SK-N-SH (cell line): ENCODE results near the gene MED7. TPM values are rescaled to one million over a fixed set of nuclear protein-coding genes. Genes with fewer than 3 reads are reported as not detected.

Experiments
- CTCF ChIA-PET: fragments of 300-600, 350-600 bp; formaldehyde crosslinking; extraction: SDS; loops from one replicate; lab custom pipeline; 2021; lab: Yijun Ruan, JAX
- POLR2A ChIA-PET: fragments of 350-600 bp; sonication (Branson Sonifier 250); formaldehyde crosslinking; extraction: SDS; loops from one replicate; lab custom pipeline; 2020; ENCODE audit warnings: antibody characterized with exemption, inconsistent platforms; lab: Yijun Ruan, JAX
- DNase-seq: peaks from one replicate; pipeline ENCODE4 v3.0.0; 2012
- H2AFZ ChIP-seq: fragments of 200-600 bp; sonication (generic); 2 replicates; pipeline ENCODE4 v1.8.1; 2016; ENCODE audit warnings: antibody characterized with exemption, mild to moderate bottlenecking, low read depth
- H3F3A ChIP-seq: fragments of 200-600 bp; sonication (generic); replicated peaks from 2 replicates; pipeline ENCODE3; 2016; ENCODE audit warnings: antibody characterized with exemption, mild to moderate bottlenecking; ENCODE audit not compliant: insufficient read depth
- H3K27ac ChIP-seq, 2 experiments: fragments of 200-500 bp in 1 of 2; fragments of 200-600 bp in 1 of 2; sonication (Bioruptor generic) in 1 of 2; sonication (generic), shearing (Covaris generic) in 1 of 2; 2 replicates each; pipeline versions ENCODE4 v1.5.1 to v1.6.1; 2014 to 2016; ENCODE audit warnings: low read depth in 2 of 2, inconsistent platforms in 1 of 2, low read length in 1 of 2, mild to moderate bottlenecking in 1 of 2, mixed read lengths in 1 of 2
- H3K27me3 ChIP-seq: fragments of 200-600 bp; sonication (generic), shearing (Covaris generic); 2 replicates; pipeline ENCODE4 v1.6.1; 2016; ENCODE audit warnings: mixed run types; ENCODE audit not compliant: insufficient read depth
- H3K36me3 ChIP-seq, 2 experiments: fragments of 200-500 bp in 1 of 2; fragments of 200-600 bp in 1 of 2; sonication (Bioruptor generic) in 1 of 2; sonication (generic) in 1 of 2; replicated peaks in 1 of 2; 2 replicates each; pipeline versions ENCODE3 to v1.5.1; 2014 to 2016; ENCODE audit warnings: low read length in 1 of 2, mild to moderate bottlenecking in 1 of 2; ENCODE audit not compliant: insufficient read depth in 2 of 2, control insufficient read depth in 1 of 2
- H3K4me1 ChIP-seq, 2 experiments: fragments of 200-500 bp in 1 of 2; fragments of 200-600 bp in 1 of 2; sonication (Bioruptor generic) in 1 of 2; sonication (generic), shearing (Covaris generic) in 1 of 2; 2 replicates each; pipeline versions ENCODE4 v1.5.1 to v1.6.1; 2014 to 2016; ENCODE audit warnings: low read depth in 1 of 2, low read length in 1 of 2, mixed run types in 1 of 2; ENCODE audit not compliant: insufficient read depth in 2 of 2, control insufficient read depth in 1 of 2
- H3K4me2 ChIP-seq: fragments of 200-600 bp; sonication (generic), shearing (Covaris generic); 2 replicates; pipeline ENCODE4 v1.6.1; 2017; ENCODE audit warnings: mixed run types
- H3K4me3 ChIP-seq, 2 experiments: fragments of 200-500 bp in 1 of 2; fragments of 200-600 bp in 1 of 2; sonication (Bioruptor generic) in 1 of 2; sonication (generic), shearing (Covaris generic) in 1 of 2; 2 replicates each; pipeline versions ENCODE4 v1.5.1 to v1.8.1; 2014 to 2016; ENCODE audit warnings: low read depth in 2 of 2, inconsistent platforms in 1 of 2, low read length in 1 of 2, mild to moderate bottlenecking in 1 of 2, mixed read lengths in 1 of 2, moderate library complexity in 1 of 2
- H3K79me2 ChIP-seq: fragments of 200-600 bp; sonication (generic); 2 replicates; pipeline ENCODE4 v1.8.1; 2017; ENCODE audit warnings: mild to moderate bottlenecking; ENCODE audit not compliant: insufficient read depth
- H3K9ac ChIP-seq: fragments of 200-600 bp; sonication (generic); 2 replicates; pipeline ENCODE4 v1.6.1; 2017; ENCODE audit warnings: mixed run types
- H3K9me2 ChIP-seq: fragments of 200-600 bp; sonication (generic); 2 replicates; pipeline ENCODE4 v1.6.1; 2017; ENCODE audit warnings: mixed run types
- H3K9me3 ChIP-seq: fragments of 200-600 bp; sonication (generic); 2 replicates; pipeline ENCODE4 v1.6.1; 2017; ENCODE audit warnings: mixed run types, mild to moderate bottlenecking, moderate library complexity
- H4K20me1 ChIP-seq: fragments of 200-600 bp; sonication (generic); 2 replicates; pipeline ENCODE4 v1.6.1; 2017; ENCODE audit warnings: mild to moderate bottlenecking, mixed run types; ENCODE audit not compliant: insufficient read depth
- CHD2 ChIP-seq: fragments of 150-350 bp; IDR thresholded peaks from 2 replicates; pipeline ENCODE4 v1.6.1; 2018; ENCODE audit warnings: low read length; ENCODE audit not compliant: partially characterized antibody
- ELF1 ChIP-seq: IDR thresholded peaks from 2 replicates; pipeline ENCODE4 v1.4.0; 2012
- FOSL2 ChIP-seq: IDR thresholded peaks from 2 replicates; pipeline ENCODE4 v1.4.0; 2012; ENCODE audit warnings: low read depth, mild to moderate bottlenecking, moderate library complexity, borderline replicate concordance
- FOXJ3 ChIP-seq: sonication (generic); formaldehyde crosslinking; IDR thresholded peaks from 2 replicates; pipeline ENCODE4 v1.5.1; 2020; ENCODE audit warnings: mild to moderate bottlenecking, missing genetic modification reagents
- GABPA ChIP-seq: IDR thresholded peaks from 2 replicates; pipeline ENCODE4 v1.4.0; 2012; ENCODE audit warnings: low read depth, mild to moderate bottlenecking
- JUND ChIP-seq: IDR thresholded peaks from 2 replicates; pipeline ENCODE4 v1.4.0; 2012
- NFIC ChIP-seq: IDR thresholded peaks from 2 replicates; pipeline ENCODE4 v1.4.0; 2012; ENCODE audit warnings: borderline replicate concordance
- NRF1 ChIP-seq: IDR thresholded peaks from 2 replicates; pipeline ENCODE4 v1.6.1; 2012; ENCODE audit warnings: low read depth, mild to moderate bottlenecking, low read length
- RAD21 ChIP-seq: IDR thresholded peaks from 2 replicates; pipeline ENCODE4 v1.6.1; 2012; ENCODE audit warnings: mild to moderate bottlenecking, low read length
- RFX5 ChIP-seq: IDR thresholded peaks from 2 replicates; pipeline ENCODE4 v1.6.1; 2012; ENCODE audit warnings: mild to moderate bottlenecking, improper control_type of control experiment, low read length
- SIN3A ChIP-seq: IDR thresholded peaks from 2 replicates; pipeline ENCODE4 v1.6.1; 2012; ENCODE audit warnings: low read depth, mild to moderate bottlenecking, low read length, moderate library complexity, borderline replicate concordance
- SMC3 ChIP-seq: IDR thresholded peaks from 2 replicates; pipeline ENCODE4 v1.6.1; 2012; ENCODE audit warnings: low read depth, low read length, improper control_type of control experiment
- TCF12 ChIP-seq: IDR thresholded peaks from 2 replicates; pipeline ENCODE4 v1.4.0; 2012
- YY1 ChIP-seq: IDR thresholded peaks from 2 replicates; pipeline ENCODE4 v1.4.0; 2012; ENCODE audit warnings: low read depth, mild to moderate bottlenecking
- WGBS: methylation state at CpG from one replicate; pipeline ENCODE4 v1.1.6; 2017; ENCODE audit warnings: low lambda C conversion rate; 5-methylcytosine and 5-hydroxymethylcytosine counted together
- polyA plus RNA-seq, 3 experiments: library from polyadenylated mRNA; depleted of rRNA; stranded (reverse); fragments of >200 nt; gene quantifications; 2 replicates each; pipeline ENCODE4 v1.2.3, GENCODE V29; 2012
- TF ChIP-seq, protein P1 (sequence below): IDR thresholded peaks from 2 replicates; pipeline ENCODE4 v1.4.0; 2012; ENCODE audit warnings: low read depth, borderline replicate concordance
- TF ChIP-seq, protein P2 (sequence below): IDR thresholded peaks from 2 replicates; pipeline ENCODE4 v1.4.0; 2012; ENCODE audit warnings: low read depth, borderline replicate concordance
- TF ChIP-seq, protein P3 (sequence below): fragments of 200-600 bp; sonication (generic); IDR thresholded peaks from 2 replicates; pipeline ENCODE4 v1.6.1; 2017; ENCODE audit warnings: antibody characterized with exemption, mild to moderate bottlenecking, moderate library complexity
- TF ChIP-seq, protein P4 (sequence below): IDR thresholded peaks from 2 replicates; pipeline ENCODE4 v1.6.1; 2012; ENCODE audit warnings: mild to moderate bottlenecking, low read depth, low read length, moderate library complexity
- TF ChIP-seq, protein P5 (sequence below): IDR thresholded peaks from 2 replicates; pipeline ENCODE4 v1.4.0; 2012; ENCODE audit warnings: low read depth
- TF ChIP-seq, protein P6 (sequence below): fragments of 150-350 bp; IDR thresholded peaks from 2 replicates; pipeline ENCODE4 v1.6.1; 2017; ENCODE audit warnings: antibody characterized with exemption, low read length, low read depth, borderline replicate concordance

The MED7 gene
- polyA plus RNA-seq, 1 of the 3 experiments (the other 2 are of a cell fraction), result 5.3 TPM

DNA sequence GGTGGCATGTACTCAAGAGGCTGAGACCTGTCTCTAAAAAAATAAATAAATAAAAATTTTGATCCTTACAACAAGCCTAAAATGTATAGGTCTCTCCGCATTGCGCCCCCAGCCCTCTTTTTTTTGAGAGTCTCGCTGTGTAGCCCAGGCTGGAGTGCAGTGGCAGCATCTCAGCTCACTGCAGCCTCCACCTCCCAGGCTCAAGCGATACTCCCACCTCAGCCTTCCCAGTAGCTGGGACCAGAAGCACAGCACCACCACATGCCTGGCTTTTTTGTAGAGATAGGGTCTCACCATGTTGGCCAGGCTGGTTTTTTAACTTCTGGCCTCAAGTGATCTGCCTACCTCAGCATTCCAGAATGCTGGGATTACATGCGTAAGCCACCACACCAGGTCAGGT, 25.6 kb upstream of the MED7 start:
- TF ChIP-seq SMC3 (no peak), YY1 (no peak), RAD21 (no peak), CHD2 (no peak), GABPA (no peak), FOXJ3 (CRISPR knock-in tag) (no peak), NRF1 (no peak), TCF12 (no peak), FOSL2 (no peak), JUND (no peak), RFX5 (no peak), NFIC (no peak), ELF1 (no peak), SIN3A (no peak)
- TF ChIP-seq, protein P1, sequence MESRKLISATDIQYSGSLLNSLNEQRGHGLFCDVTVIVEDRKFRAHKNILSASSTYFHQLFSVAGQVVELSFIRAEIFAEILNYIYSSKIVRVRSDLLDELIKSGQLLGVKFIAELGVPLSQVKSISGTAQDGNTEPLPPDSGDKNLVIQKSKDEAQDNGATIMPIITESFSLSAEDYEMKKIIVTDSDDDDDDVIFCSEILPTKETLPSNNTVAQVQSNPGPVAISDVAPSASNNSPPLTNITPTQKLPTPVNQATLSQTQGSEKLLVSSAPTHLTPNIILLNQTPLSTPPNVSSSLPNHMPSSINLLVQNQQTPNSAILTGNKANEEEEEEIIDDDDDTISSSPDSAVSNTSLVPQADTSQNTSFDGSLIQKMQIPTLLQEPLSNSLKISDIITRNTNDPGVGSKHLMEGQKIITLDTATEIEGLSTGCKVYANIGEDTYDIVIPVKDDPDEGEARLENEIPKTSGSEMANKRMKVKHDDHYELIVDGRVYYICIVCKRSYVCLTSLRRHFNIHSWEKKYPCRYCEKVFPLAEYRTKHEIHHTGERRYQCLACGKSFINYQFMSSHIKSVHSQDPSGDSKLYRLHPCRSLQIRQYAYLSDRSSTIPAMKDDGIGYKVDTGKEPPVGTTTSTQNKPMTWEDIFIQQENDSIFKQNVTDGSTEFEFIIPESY, result no peak
- TF ChIP-seq, protein P2, sequence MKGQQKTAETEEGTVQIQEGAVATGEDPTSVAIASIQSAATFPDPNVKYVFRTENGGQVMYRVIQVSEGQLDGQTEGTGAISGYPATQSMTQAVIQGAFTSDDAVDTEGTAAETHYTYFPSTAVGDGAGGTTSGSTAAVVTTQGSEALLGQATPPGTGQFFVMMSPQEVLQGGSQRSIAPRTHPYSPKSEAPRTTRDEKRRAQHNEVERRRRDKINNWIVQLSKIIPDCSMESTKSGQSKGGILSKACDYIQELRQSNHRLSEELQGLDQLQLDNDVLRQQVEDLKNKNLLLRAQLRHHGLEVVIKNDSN, result no peak
- TF ChIP-seq, protein P3, sequence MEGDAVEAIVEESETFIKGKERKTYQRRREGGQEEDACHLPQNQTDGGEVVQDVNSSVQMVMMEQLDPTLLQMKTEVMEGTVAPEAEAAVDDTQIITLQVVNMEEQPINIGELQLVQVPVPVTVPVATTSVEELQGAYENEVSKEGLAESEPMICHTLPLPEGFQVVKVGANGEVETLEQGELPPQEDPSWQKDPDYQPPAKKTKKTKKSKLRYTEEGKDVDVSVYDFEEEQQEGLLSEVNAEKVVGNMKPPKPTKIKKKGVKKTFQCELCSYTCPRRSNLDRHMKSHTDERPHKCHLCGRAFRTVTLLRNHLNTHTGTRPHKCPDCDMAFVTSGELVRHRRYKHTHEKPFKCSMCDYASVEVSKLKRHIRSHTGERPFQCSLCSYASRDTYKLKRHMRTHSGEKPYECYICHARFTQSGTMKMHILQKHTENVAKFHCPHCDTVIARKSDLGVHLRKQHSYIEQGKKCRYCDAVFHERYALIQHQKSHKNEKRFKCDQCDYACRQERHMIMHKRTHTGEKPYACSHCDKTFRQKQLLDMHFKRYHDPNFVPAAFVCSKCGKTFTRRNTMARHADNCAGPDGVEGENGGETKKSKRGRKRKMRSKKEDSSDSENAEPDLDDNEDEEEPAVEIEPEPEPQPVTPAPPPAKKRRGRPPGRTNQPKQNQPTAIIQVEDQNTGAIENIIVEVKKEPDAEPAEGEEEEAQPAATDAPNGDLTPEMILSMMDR, result no peak
- TF ChIP-seq, protein P4, sequence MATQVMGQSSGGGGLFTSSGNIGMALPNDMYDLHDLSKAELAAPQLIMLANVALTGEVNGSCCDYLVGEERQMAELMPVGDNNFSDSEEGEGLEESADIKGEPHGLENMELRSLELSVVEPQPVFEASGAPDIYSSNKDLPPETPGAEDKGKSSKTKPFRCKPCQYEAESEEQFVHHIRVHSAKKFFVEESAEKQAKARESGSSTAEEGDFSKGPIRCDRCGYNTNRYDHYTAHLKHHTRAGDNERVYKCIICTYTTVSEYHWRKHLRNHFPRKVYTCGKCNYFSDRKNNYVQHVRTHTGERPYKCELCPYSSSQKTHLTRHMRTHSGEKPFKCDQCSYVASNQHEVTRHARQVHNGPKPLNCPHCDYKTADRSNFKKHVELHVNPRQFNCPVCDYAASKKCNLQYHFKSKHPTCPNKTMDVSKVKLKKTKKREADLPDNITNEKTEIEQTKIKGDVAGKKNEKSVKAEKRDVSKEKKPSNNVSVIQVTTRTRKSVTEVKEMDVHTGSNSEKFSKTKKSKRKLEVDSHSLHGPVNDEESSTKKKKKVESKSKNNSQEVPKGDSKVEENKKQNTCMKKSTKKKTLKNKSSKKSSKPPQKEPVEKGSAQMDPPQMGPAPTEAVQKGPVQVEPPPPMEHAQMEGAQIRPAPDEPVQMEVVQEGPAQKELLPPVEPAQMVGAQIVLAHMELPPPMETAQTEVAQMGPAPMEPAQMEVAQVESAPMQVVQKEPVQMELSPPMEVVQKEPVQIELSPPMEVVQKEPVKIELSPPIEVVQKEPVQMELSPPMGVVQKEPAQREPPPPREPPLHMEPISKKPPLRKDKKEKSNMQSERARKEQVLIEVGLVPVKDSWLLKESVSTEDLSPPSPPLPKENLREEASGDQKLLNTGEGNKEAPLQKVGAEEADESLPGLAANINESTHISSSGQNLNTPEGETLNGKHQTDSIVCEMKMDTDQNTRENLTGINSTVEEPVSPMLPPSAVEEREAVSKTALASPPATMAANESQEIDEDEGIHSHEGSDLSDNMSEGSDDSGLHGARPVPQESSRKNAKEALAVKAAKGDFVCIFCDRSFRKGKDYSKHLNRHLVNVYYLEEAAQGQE, result no peak
- TF ChIP-seq, protein P5, sequence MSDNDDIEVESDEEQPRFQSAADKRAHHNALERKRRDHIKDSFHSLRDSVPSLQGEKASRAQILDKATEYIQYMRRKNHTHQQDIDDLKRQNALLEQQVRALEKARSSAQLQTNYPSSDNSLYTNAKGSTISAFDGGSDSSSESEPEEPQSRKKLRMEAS, result no peak
- TF ChIP-seq, protein P6, sequence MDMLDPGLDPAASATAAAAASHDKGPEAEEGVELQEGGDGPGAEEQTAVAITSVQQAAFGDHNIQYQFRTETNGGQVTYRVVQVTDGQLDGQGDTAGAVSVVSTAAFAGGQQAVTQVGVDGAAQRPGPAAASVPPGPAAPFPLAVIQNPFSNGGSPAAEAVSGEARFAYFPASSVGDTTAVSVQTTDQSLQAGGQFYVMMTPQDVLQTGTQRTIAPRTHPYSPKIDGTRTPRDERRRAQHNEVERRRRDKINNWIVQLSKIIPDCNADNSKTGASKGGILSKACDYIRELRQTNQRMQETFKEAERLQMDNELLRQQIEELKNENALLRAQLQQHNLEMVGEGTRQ, result no peak
- peaks cover 9% of the 10 kb centered on the region; the same call in 1 of the 2 replicates for H3K27me3 ChIP-seq
- CTCF ChIA-PET, result interaction anchor here (0.6 to 1.3 kb wide), 2 partner anchors 20 to 1215 kb away, joined by 4 to 5 read pairs; no protein-coding TSS in a partner anchor
- no peaks in the 10 kb centered on the region for H3K36me3 ChIP-seq
- POLR2A ChIA-PET, result no interaction called here
- no peak overlapping the region for H3K9ac ChIP-seq
- 58% methylated on average over 5 of the region's 5 CpGs for WGBS
- no peaks in the 10 kb centered on the region for H4K20me1 ChIP-seq
- no peak for DNase-seq
- no peak overlapping the region for H3K4me3 ChIP-seq
- no peak overlapping the region for H3K27ac ChIP-seq
- no peak overlapping the region for H2AFZ ChIP-seq
- H3K79me2 ChIP-seq, result no peaks in the 10 kb centered on the region
- H3F3A ChIP-seq, result no peaks in the 10 kb centered on the region
- no peak overlapping the region for H3K4me2 ChIP-seq
- no peaks in the 10 kb centered on the region for H3K9me3 ChIP-seq
- H3K9me2 ChIP-seq, result no peaks in the 10 kb centered on the region
- H3K4me1 ChIP-seq, result no peaks in the 10 kb centered on the region
